SU-DHL-6 (cell line): ENCODE measurements around the gene CBX7.

ENCODE experiments used
- EZH2phosphoT487 ChIP-seq: fragments of 200-600 bp; sonication (generic), shearing (Covaris generic); conservative IDR thresholded peaks from 2 replicates; pipeline ENCODE4 v1.6.1; 2018; ENCODE audit warnings: mild to moderate bottlenecking, antibody characterized with exemption, low read length, moderate library complexity, mixed read lengths
- TF ChIP-seq, protein P1 (sequence below): fragments of 200-600 bp; sonication (generic); IDR thresholded peaks from one replicate; pipeline ENCODE4 v1.5.1; 2017; ENCODE audit warnings: antibody characterized with exemption, mild to moderate bottlenecking, low read length, moderate library complexity; ENCODE audit not compliant: insufficient read depth, poor library complexity, severe bottlenecking

DNA sequence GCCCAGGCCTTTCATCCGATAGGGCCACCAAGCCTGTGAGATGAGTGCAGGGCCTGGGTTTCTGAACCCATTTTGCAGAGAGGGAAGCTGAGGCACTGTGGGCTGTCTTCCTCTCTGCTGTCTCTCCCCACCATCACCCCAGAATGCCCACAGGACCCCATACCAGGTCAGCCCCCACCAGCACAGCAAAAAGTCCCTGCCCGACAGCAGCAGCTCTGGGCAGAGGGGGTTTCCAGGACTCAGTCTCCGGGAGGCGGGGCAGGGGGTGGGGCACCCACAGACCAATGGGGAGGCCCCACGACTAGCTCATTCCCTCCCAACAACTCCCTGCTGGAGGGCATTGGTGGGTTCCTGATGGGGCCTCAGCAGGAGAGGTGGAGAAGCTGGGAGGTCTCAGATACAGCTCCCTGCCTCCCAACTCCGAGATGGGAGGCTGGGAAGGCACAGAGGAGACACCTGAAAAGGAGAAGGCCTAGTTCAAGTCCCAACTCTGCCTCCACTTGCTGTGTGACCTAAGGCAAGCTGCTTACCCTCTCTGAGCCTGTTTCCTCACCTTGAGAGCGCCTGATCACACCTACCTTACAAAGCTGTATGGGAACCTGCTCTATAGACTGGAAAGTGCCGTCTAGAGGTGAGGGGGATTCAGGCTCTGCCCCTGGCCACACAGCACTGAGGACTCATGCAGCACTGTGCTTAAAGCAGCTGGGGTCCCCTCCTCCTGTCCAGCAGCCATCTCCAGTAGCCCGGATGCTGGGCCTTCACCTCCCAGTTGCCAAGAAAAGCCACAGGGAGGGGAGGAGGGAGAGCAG lies 3.5 kb downstream of the CBX7 start:
- TF ChIP-seq, protein P1, sequence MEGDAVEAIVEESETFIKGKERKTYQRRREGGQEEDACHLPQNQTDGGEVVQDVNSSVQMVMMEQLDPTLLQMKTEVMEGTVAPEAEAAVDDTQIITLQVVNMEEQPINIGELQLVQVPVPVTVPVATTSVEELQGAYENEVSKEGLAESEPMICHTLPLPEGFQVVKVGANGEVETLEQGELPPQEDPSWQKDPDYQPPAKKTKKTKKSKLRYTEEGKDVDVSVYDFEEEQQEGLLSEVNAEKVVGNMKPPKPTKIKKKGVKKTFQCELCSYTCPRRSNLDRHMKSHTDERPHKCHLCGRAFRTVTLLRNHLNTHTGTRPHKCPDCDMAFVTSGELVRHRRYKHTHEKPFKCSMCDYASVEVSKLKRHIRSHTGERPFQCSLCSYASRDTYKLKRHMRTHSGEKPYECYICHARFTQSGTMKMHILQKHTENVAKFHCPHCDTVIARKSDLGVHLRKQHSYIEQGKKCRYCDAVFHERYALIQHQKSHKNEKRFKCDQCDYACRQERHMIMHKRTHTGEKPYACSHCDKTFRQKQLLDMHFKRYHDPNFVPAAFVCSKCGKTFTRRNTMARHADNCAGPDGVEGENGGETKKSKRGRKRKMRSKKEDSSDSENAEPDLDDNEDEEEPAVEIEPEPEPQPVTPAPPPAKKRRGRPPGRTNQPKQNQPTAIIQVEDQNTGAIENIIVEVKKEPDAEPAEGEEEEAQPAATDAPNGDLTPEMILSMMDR, result no peak
- TF ChIP-seq EZH2phosphoT487, result no peak
